Heart left ventricle (tissue), 13 donors: ENCODE measurements around the gene FAM241A.

Source experiments
- CTCF ChIP-seq, 12 donors: fragments of 200-600 bp; sonication (generic) in 4 of 12; IDR thresholded peaks; one replicate each; pipeline versions ENCODE4 v1.5.0 to v1.8.0; 2018 to 2022; ENCODE audit warnings: antibody characterized with exemption in 12 of 12, mild to moderate bottlenecking in 5 of 12
- POLR2A ChIP-seq, 2 donors: fragments of 450-650 bp; IDR thresholded peaks; one replicate each; pipeline ENCODE4 v1.6.1; 2017; ENCODE audit warnings: antibody characterized with exemption in 2 of 2, mild to moderate bottlenecking in 2 of 2, moderate library complexity in 2 of 2
- donor health status: ischemic (EF 13 %, LVEDD 7.1; RV severe dilation, severe dysfunction).
- donor health status: DM: no; HTN: yes; CAD: no.
- donor health status: DM: no; HTN: no; CAD: no.
- donor health status: ischemic (EF 25% LVEDD 6.9; RV normal size, moderate dysfunction).
- donor health status: ischemic (EF 25% LVEDD 5.7; RV mildly dilated, moderate dysfunction).
- donor health status: ischemic (EF 35%, LVEDD 5.7; RV mildly dilated, moderate dysfunction).
- donor health status: nonischemic (EF 11% LVEDD 7.7; RV severe dilation, severe dysfunction).
- donor health status: DM: yes; HTN: yes; CAD: no.
- donor health status: PGD.
- donor health status: ischemic (EF 29% LVEDD 5.4; RV normal size, mild dysfunction).
- donor health status: nonischemic (EF 23%, LVEDD 6.1; RV moderate dilation, normal function).

- TF ChIP-seq CTCF (IDR thresholded peaks at IDR 0.05) (no peak), POLR2A (IDR thresholded peaks at IDR 0.05) (no peak)
Measured at GRCh38 chr4:112222219-112222955, 77.1 kb downstream of the FAM241A start.
